22Rv1 (cell line): ENCODE results near the gene CCDC32.

Source experiments
- ZFX ChIP-seq: fragments of 450-650 bp; IDR thresholded peaks from 2 replicates; pipeline ENCODE4 v1.6.1; 2017; ENCODE audit warnings: antibody characterized with exemption, borderline replicate concordance
- TF ChIP-seq, protein P1 (sequence below): fragments of 450-650 bp; IDR thresholded peaks from 2 replicates; pipeline ENCODE4 v1.5.1; 2017; ENCODE audit warnings: mild to moderate bottlenecking

GRCh38 chr15:40550341-40551037 is 14.4 kb downstream of the CCDC32 start:
- TF ChIP-seq, protein P1, sequence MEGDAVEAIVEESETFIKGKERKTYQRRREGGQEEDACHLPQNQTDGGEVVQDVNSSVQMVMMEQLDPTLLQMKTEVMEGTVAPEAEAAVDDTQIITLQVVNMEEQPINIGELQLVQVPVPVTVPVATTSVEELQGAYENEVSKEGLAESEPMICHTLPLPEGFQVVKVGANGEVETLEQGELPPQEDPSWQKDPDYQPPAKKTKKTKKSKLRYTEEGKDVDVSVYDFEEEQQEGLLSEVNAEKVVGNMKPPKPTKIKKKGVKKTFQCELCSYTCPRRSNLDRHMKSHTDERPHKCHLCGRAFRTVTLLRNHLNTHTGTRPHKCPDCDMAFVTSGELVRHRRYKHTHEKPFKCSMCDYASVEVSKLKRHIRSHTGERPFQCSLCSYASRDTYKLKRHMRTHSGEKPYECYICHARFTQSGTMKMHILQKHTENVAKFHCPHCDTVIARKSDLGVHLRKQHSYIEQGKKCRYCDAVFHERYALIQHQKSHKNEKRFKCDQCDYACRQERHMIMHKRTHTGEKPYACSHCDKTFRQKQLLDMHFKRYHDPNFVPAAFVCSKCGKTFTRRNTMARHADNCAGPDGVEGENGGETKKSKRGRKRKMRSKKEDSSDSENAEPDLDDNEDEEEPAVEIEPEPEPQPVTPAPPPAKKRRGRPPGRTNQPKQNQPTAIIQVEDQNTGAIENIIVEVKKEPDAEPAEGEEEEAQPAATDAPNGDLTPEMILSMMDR: no peak
- TF ChIP-seq ZFX: no peak
